NCI-H146 treated with DMSO at 0.1 percent for 48 hours (cell line): ENCODE measurements around the gene ASB2.

Source experiments
- DNase-seq: peaks from one replicate; lab custom pipeline; 2025; ENCODE audit not compliant: unreplicated experiment; lab: John Stamatoyannopoulos, UW

ASB2 gene

DNA sequence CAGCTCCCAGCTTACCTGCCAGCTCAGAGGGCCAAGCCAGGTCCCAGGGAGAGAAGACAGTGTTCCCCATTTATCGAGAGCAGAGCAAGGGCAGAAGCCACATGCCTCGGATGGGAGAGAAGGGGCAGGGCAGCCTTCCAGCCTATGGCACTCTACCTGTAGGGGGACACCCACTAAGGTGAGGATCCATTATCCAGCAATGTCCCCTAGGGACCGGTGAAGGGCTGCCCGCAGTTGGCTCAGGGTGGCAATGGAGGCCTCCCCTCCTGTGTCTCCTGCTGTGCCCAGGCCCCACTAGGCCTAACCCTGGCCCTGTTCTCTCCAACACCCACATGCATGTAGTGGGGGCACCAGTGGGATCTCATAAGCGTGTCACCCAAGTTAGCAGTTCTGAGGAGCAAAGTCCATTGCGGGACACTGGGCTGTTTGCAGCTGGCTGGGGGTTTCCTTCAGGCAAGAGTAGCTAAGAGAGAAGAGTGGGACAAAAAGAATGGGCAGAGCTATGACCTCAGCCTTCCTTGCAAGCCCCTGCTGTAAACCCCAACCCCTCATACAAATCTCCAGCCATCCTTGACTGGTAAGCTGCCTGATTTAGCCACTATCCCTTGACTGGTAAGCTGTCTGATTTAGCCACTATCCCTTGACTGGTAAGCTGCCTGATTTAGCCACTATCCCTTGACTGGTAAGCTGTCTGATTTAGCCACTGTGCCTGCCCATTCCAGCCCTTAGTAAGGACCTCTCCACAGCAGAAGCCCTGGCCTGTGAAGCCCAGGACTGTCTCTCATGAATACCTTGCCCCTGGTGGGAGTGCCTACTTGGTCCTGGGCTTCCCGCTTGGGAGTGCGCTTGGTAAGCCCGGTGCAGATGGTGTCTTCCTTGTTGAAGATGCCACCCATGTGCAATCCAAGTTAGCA, 5.2 kb upstream of the ASB2 start:
- no peak for DNase-seq

DNA sequence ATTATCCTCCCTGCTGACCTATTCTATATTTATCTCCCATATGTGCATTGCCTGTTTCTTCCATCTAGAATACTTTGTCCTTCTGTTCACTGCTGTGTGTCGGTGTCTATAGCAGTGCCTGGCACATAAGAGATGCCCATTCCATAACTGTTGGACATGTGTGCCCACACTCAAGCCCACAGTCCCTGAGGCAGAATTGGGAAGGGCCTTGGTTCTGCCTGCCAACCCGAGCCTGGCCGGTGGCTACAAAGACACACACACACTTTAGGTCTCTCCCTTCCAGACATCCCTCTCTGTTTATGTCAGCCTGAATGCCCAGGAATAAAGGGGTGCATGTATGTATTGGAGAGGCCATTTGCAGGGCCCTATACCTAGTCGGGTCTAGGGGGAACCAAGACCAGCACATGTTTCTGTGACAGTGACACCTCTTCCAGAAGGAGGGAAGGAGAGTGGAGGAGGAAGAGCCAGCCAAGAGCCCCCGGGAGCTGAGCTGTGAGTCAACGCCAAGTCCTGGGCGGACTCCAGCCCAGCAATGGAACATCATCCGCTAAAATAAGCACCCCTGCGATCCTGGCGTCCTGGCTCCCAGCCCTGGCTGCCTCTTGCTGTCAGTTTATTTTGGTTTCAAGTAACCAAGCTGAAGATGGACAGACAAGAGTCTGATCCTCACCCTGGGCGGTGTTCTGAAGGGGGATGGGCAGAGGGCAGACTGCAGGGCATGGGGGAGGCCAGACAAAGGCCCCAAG, 4.3 kb upstream of the ASB2 start:
- no peak for DNase-seq

DNA sequence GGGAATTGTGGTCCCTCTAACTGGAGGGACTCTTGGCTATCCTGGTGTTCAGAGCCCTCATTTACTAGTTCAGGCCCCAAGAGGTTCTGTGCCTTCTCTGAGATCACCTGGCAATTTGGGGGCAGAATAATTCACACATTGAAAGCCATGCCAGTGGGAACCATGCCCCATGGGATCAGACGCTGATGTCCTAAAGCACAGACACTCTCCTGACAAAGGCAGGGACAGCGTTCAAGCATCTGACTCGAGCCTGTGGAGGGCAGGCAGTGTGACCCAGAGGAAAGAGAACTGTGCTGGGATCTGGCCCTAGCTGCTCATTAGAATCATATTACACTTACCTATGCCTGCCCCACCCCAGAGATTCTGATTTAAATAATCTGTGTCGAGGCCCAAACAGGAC, 2.4 kb upstream of the ASB2 start:
- DNase-seq: no peak

DNA sequence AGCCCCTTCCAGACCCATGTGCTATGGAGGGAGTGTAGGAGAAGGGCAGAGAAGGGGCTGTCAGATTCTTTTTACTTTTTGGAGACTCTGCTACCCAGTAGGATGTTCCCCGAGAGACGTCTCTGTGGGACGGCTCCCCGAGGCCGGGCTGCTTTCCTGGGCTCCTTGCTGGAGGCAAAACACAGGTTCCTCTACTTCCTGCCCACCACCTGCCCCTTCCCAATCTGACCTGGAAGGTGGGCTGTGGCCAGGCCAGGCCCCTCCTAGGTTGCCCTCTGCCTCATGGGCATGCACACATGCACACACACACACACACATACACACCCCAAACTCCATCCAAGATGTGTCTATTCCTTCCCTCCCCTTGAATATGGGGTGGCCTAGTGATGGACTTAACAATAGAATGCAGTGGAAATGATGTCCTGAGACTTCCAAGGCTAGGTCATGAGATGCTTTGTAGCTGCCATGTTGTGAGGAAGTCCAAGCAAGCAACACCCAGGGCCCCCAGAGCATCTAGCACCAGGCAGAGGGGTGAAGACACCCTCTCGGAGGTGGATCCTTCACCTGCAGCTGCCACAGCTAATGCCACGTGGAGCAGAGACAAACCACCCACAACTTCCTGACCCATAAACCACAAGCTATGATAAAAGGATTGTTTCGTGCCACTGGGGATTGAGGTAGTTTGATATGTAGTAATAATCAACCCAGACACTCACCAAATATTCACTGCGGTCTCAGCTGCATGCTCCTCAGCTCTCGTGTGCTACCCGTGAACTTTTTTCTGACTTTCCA, 1.6 kb upstream of the ASB2 start:
- no peak for DNase-seq

DNA sequence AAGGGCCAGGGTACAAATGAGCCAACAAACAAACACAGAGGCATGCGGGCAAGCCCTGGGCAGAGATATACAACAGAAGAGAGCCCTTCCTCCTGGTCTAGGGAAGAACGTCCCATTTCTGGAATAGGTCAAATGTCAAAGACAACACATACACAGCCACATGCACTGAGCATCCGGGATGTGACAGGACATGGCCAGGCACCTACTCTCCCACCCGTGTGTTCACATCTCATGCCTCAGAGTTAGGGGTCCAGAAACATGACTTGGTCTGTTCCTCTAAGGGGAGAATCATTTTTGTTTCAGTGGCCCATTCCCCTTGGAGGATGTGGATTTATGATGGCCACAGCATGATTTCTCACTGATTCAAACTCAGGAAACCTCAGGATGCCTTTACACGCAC, 801 bp upstream of the ASB2 start:
- no peak for DNase-seq

DNA sequence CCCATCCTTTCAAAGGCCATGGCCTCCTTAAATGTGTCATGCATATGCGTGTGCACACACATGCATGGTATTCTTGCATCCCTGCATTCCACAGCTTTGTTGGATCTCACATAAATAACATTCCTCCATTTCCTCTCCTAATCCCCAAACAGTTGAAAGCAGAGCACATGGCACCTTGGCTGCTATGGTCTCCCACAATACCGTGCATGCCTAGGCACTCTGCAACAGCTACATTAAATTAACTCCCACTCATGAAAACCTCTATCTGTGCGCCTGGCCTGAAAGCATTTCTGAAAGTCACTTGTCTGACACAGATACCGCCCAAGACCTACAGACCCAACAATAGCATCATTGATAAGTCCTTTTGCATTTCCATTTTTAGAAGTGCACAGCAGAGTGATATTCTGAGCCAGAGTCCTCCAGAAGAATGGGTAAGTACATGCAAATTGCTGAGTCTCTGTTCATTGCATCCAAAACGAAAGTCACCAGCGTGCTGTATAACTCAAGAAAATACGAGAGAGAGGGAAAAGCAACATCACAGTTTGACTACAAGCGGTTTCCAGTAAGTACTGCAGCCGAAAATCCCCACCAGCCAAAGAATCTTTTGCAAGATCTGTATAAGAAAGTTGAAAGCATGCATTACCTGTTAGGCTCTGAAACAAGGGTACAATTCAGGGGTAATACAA, 436 bp downstream of the ASB2 start:
- no peak for DNase-seq

DNA sequence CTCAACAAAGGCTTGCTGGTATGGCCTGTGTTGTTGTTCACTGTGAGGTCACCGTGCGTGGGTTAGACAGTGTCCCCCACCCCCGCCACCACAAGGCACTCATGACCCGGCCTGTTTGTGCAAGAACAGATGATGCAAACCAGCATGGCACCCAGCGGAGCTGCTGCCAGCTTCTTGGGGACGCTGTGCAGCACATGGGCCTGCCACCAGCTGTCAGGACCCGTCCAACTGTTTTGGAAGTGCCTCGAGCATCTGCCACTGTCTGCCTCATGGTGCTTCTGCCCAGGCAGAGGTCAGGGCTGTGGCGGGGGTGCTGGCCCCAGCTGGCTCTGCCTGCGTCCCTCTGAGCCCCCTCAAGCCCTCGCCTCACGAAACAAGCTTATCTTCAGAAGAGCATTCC, 1.5 kb downstream of the ASB2 start:
- DNase-seq: no peak

DNA sequence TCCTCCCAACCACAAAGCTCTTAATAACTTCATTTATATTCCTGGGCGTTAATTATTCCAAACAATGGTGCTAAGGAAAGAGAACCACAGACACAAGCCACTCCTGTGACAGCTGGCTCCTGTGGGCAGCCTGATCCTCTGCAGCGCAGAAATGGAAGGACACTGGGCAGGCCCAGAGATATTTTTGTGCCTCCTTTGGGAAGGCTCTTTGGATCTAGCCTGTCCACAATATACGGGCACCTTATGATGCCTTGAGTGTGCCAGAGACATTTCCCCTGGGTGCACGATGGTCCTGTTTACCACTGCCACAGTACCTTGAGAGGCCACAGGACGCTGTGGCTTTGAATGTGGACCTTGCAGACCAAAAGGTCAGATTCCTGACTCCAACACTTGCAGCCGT, 2.1 kb downstream of the ASB2 start:
- DNase-seq: no peak

DNA sequence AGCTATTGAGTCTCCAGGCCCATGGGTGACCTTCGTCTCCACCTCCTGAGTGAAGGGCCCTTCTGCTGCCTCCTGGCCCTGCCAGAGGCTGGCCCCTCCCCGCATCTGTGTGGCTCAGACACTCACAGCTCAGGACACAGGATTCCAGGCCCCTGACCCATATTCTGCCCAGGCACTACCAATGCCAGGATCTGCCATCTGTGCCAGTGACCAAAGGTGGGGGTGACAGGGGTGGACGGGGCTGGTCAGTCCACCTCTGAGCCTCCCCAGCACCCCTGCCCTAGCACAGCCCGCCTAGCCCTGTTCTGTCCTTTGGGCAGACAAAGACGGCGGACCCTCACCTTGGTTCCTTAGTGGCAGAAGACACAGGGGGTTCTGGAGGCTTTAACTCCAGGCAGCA, 2.8 kb downstream of the ASB2 start:
- DNase-seq: no peak

DNA sequence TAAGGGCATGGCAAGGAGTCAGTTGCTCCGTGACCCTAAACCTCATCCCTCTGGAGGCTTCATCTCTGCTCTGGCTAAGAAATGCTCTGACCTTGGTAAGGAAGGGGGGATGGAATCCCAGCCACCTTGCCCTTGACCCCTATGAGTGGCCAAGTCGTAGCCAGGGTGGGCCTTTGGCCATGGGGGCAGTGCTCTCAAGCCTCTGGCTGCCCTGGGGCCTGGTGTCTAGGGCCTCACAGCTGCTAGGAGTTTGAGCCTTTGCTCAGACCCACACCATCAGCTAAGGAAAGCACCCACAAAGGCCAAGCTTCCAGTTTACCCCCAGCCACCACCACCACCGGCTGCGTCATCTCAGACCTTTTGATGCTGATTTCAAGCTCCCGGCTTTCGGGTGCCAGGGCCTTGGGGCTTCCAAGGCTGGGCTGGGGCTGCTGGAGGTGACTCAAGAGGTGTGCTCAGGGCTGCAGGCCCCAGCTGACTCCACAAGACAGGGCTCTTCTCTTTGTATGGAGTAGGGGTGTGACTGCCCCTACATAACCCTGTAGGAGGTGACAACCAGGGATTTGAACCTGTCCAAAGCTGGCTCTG, 3.7 kb downstream of the ASB2 start:
- no peak for DNase-seq

DNA sequence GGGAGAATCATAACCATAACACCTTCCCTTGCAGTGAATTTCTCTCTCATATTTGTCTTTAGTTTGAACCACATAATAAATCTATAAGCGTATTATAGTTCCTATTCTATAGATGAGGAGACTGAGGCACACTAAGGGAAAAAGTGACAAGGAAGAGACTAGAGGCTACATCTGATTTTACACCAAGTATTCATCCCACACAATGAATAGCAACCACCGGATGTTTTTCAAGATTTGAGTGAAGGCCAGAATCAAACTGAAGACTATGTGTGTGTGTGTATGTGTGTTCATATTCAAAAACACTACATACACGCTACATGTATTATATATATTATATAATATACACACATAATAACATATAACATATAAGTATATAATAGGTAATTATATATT, 4.7 kb downstream of the ASB2 start:
- no peak for DNase-seq

DNA sequence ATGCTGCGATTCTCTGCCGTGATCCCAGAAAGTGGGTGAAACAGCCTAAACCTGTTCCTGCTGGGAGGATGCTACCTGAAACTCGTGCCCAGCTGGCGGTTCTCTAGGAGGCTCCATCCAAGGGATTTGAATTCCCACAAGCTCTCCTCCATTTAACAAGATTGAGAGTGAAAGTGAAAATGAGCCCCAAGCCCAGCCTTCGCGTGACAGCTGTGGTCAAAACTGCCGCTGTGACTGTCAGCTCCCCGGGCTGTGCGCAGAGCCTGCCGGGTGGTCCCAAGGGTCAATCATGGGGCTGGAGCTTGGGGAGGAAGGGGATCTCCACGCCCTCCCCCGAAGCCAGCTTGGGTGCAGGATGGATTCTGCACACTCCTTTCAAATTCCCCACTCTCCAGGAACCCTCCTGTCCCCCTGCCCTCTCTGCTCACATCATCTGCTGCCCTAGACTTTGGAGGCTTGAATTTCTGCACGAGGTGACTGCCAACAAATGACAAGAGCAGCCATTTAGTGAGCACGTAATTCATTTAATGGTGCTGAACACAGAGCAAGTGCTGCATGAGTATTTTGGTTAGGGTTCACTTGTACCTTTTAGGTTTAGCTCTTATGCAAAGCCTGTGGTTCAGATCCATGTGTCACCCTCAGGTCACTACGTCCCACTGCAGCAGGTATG, 5.3 kb downstream of the ASB2 start:
- DNase-seq: no peak

DNA sequence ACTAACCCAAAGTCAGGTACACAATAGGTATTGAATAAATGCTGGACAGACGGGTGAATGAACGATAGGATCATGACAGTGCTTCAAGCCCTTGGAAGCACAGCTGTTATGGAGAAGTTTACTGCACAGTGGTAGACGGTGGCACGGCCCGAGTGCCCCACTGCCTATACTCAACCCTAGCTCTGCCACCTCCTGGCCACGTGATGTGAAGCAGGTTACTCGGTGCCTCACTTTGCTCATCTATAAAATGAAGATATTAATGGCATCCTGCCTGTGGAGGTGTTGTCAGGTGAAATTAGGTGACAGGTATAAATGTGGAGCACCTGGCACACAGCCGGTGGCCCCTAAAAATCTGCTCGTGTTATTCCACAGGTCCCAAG, 5.8 kb downstream of the ASB2 start:
- no peak for DNase-seq

DNA sequence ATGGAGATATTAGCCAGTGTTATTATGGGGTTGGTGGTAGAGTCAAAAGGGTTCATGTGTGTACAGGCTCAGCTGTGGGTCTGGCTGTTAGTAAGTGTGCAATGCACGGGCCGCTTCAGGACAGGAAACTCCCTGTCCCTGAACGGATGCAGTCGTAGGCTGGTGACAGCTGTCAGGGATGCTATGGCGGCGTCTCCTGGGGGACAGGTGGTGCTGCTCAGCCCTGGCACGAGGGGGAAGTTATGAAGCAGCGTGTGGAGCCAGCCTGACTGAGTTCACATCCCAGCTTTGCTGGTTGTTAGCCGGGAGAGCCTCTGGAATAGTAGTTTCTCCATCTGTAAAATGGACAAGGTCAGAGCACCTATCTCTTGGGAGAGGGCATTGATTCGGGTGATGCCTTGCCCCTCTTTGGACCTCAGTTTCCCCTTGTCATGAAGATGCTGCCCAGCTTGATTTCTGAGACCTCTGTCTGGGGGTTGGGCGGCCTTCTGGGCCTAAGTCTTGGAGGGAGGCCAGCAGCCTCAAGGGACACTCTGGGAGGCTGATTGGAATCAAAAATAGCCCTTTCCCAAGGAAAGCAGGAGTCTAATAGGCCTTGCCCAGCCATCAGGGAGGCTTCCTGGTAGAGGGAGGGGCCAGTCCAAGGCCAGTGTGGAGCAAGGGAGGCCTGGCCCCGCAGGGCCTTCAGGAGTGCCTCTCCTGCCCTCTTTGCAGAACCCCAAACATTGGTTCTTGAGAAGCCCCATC, 7.1 kb downstream of the ASB2 start:
- DNase-seq: no peak

DNA sequence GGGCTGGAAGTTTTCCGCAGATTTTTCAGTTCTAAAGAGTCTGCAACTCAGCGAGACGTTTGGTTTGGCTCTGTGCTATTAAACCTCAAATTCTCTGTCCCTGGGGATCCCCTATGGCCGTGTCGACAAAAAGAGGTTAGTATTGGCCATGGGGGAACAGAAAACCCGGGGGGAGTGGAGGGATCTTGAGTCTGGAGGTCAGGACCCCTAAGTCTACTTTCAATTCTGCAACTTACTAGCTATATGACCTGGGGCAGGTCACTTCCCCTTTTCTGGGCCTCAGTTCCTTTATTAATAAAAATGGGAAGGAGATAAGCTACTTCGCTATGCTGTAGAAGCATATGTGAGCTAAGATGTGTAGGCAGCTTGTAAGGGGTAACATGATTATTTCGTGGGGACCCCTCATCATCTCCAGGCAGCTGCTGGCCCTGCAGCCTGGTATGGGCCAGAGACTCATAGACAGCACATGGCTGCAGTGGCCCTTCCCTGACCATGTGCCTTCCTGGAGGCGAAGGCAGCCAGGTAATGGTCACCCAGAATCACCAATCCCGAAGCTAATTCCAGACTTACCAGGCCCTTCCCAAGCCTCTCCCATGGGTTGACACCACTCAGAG, 8.6 kb downstream of the ASB2 start:
- no peak for DNase-seq

DNA sequence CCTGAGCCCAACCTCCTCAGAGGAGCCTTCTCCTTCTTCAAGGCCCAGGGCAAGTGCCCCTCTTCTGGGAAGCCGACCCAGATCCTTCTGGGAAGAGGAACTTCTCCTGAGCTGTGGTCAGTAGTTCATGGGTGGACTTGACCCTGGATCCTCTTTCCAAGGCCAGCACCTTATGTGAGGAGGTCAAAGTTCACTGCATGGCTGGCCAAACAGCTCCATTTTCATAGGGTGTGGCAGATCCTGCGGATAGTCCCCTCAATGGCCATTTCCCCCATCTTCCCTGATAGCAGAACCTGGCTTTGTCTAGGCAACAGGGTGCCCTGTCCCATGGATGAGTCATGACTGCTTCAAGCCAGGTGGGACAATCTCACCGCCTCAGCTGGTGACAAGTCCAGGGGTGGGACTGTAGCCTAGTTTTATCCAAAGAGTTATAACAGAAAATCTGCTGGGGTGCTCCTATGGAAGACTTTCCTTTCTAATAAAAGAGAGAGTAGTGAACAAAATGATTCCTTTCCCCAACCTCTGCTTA, 10.4 kb downstream of the ASB2 start:
- DNase-seq: no peak

DNA sequence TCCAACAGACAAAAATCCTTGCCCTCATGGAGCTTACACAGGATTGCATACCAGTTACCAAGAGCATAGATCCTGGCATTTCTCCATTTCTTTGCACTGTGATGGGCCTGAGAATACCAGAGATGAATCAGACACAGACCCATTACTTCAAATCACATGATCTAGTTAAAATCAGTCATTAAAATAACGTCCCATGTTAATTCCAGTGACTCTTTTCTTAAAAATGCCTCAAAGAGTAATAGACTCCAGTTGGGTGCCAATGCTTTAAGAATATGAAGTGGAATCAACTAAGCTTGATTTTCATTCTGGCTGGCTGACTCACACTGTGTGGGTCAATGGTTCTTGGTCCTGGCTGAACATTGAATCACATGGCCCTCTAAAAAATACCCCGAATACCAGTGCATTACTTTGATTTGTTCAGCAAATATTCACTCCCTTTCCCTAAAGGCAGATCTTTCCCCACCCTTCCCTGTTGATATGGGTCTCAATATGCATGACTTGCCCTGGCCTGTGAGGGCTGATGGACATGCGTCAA, 11.0 kb downstream of the ASB2 start:
- no peak for DNase-seq

DNA sequence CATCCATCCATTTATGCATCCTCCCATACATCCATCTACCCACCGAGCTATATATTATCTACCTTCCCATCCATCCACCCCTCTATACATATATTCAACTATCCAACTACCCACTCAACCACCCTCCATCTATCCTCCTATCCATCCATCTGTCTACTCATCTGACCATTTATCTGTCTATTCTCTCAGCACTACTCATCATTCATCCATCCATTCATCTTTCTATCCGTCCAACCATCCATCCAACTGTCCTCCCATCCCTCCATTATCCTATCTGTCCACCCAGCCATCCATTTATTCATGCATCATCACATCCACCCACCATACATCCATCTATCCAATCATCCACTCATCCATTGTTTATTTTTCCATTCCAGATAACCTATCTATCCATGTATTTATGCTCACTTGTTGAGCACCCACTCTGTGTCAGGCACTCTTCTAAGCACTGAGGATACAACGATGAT, 11.5 kb downstream of the ASB2 start:
- DNase-seq: no peak
